Coronary artery (tissue), 2 donors: ENCODE results near the gene RASL11A.
A peak's percentile ranks its signal among the peaks of the same experiment; 100 is the strongest.
"Not testable (repeated sequence)": the region's sequence is repeated elsewhere in the genome, so short reads cannot be mapped to it uniquely, and the experiment has no call there.

ENCODE experiments used
- DNase-seq: peaks from one replicate; pipeline ENCODE4 v3.0.0-alpha.2; 2017; ENCODE audit warnings: low spot score
- H3K27ac ChIP-seq, 2 donors: fragments of 200-600 bp; sonication (generic); one replicate each; pipeline ENCODE4 v1.5.1; 2016 to 2019
- H3K4me3 ChIP-seq: fragments of 200-600 bp; sonication (generic); 2 replicates; pipeline ENCODE4 v1.5.1; 2016; ENCODE audit warnings: mild to moderate bottlenecking, moderate library complexity
- CTCF ChIP-seq: fragments of 200-600 bp; sonication (generic); IDR thresholded peaks from one replicate; pipeline ENCODE4 v1.5.1; 2019; ENCODE audit warnings: antibody characterized with exemption

The RASL11A gene

GRCh38 chr13:27270594-27271520 lies at the start of gene RASL11A:
RASL11A (plus strand) TSS chr13:27270830; CDS start chr13:27270945, 115 bp downstream.
- peak within 1 kb of the TSS; percentile 90 to 99 for H3K27ac ChIP-seq
- peak; percentile 98 for TF ChIP-seq CTCF
- DNase-seq, result peak; percentile 92
- H3K4me3 ChIP-seq, result peak within 1 kb of the TSS; percentile 100

- H3K4me3 ChIP-seq, DNase-seq, H3K27ac ChIP-seq: not testable (repeated sequence)
Observed at GRCh38 chr13:27222100-27222499, 48.5 kb upstream of the RASL11A start.

GRCh38 chr13:27226991-27227390 lies 43.6 kb upstream of the RASL11A start:
- Histone ChIP-seq H3K27ac (no peak overlapping the region), H3K4me3 (no peak overlapping the region)
- TF ChIP-seq CTCF, result no peak
- DNase-seq, result no peak

GRCh38 chr13:27228131-27228530 lies 42.5 kb upstream of the RASL11A start:
- H3K27ac ChIP-seq, result no peak overlapping the region
- no peak overlapping the region for H3K4me3 ChIP-seq
- no peak for TF ChIP-seq CTCF
- no peak for DNase-seq

GRCh38 chr13:27229642-27230041 lies 41.0 kb upstream of the RASL11A start:
- TF ChIP-seq CTCF, result no peak
- Histone ChIP-seq H3K4me3 (no peak overlapping the region), H3K27ac (no peak overlapping the region)
- no peak for DNase-seq

GRCh38 chr13:27233964-27234363 lies 36.7 kb upstream of the RASL11A start:
- Histone ChIP-seq H3K4me3 (no peak overlapping the region), H3K27ac (no peak overlapping the region)
- no peak for TF ChIP-seq CTCF
- DNase-seq, result no peak

GRCh38 chr13:27236478-27236877 lies 34.2 kb upstream of the RASL11A start:
- Histone ChIP-seq H3K27ac (no peak overlapping the region), H3K4me3 (no peak overlapping the region)
- no peak for TF ChIP-seq CTCF
- no peak for DNase-seq
